OCI-LY7 (cell line): ENCODE results near the gene WDR86. TPM values are rescaled to one million over a fixed set of nuclear protein-coding genes. Genes with fewer than 3 reads are reported as not detected.

Experiments used
- BruUV-seq: library from RNA; stranded (reverse); fragments of 400-500 nt; replicated peaks from 2 replicates; lab custom pipeline; 2021; lab: Mats Ljungman, UMichigan
- CTCF ChIA-PET: fragments of 300-600 bp; sonication (Branson Sonifier 250); formaldehyde crosslinking; loops from one replicate; lab custom pipeline; 2022; ENCODE audit warnings: antibody characterized with exemption; ENCODE audit not compliant: unreplicated experiment; lab: Charles Lee
- POLR2A ChIA-PET: fragments of 300-600 bp; sonication (Branson Sonifier 250); formaldehyde crosslinking; loops from one replicate; lab custom pipeline; 2022; ENCODE audit warnings: antibody characterized with exemption; lab: Charles Lee
- DNase-seq: peaks from one replicate; pipeline ENCODE4 v3.0.0-alpha.2; 2015; ENCODE audit warnings: low spot score
- H2AFZ ChIP-seq: fragments of 200-600 bp; sonication (generic), shearing (Covaris generic); 2 replicates; pipeline ENCODE4 v1.6.1; 2014; ENCODE audit warnings: mild to moderate bottlenecking, antibody characterized with exemption, low read length, moderate library complexity
- H3K27ac ChIP-seq: fragments of 200-600 bp; sonication (generic); 2 replicates; pipeline ENCODE4 v1.5.1; 2014; ENCODE audit warnings: mixed run types, low read depth, mild to moderate bottlenecking, moderate library complexity, low read length, inconsistent platforms; ENCODE audit not compliant: poor library complexity, severe bottlenecking
- H3K36me3 ChIP-seq: fragments of 200-600 bp; sonication (generic); 2 replicates; pipeline ENCODE4 v1.6.1; 2014; ENCODE audit warnings: mild to moderate bottlenecking, antibody characterized with exemption, low read length, moderate library complexity, mixed read lengths; ENCODE audit not compliant: insufficient read depth
- H3K4me1 ChIP-seq: fragments of 200-600 bp; sonication (generic); 2 replicates; pipeline ENCODE4 v1.5.1; 2014; ENCODE audit warnings: mild to moderate bottlenecking, low read length; ENCODE audit not compliant: insufficient read depth, poor library complexity, severe bottlenecking
- H3K4me2 ChIP-seq: fragments of 200-600 bp; sonication (generic); 2 replicates; pipeline ENCODE4 v1.6.1; 2014; ENCODE audit warnings: mild to moderate bottlenecking, low read length
- H3K4me3 ChIP-seq: fragments of 200-600 bp; sonication (generic); 2 replicates; pipeline ENCODE4 v1.5.1; 2014; ENCODE audit warnings: mild to moderate bottlenecking, low read depth, low read length; ENCODE audit not compliant: poor library complexity, severe bottlenecking
- H3K79me2 ChIP-seq: fragments of 200-600 bp; sonication (generic); 2 replicates; pipeline ENCODE4 v1.6.1; 2016; ENCODE audit warnings: low read depth, mild to moderate bottlenecking, low read length, moderate library complexity, mixed read lengths; ENCODE audit not compliant: insufficient read depth
- H3K9me2 ChIP-seq: fragments of 200-600 bp; sonication (generic); 2 replicates; pipeline ENCODE4 v1.6.1; 2016; ENCODE audit warnings: mild to moderate bottlenecking, low read length, mixed read lengths; ENCODE audit not compliant: insufficient read depth
- H3K9me3 ChIP-seq: fragments of 200-600 bp; sonication (generic); 2 replicates; pipeline ENCODE4 v1.6.1; 2014; ENCODE audit warnings: mild to moderate bottlenecking, mixed run types, low read length, mixed read lengths
- H4K20me1 ChIP-seq: fragments of 200-600 bp; sonication (generic); 2 replicates; pipeline ENCODE4 v1.6.1; 2014; ENCODE audit warnings: mild to moderate bottlenecking, antibody characterized with exemption, low read length, moderate library complexity, mixed read lengths; ENCODE audit not compliant: insufficient read depth
- EZH2phosphoT487 ChIP-seq: fragments of 200-600 bp; sonication (generic); IDR thresholded peaks from 2 replicates; pipeline ENCODE4 v1.6.1; 2018; ENCODE audit warnings: low read depth, borderline replicate concordance, mild to moderate bottlenecking, mixed run types, antibody characterized with exemption, low read length, moderate library complexity, mixed read lengths
- intact Hi-C: fragments of 100-400 bp; cut with micrococcal nuclease; formaldehyde crosslinking; loops from one replicate; pipeline ENCODE4 v1.10.0; 2022; ENCODE audit not compliant: unreplicated experiment
- total RNA-seq, 2 experiments: library from RNA; depleted of rRNA in 1 of 2; stranded (reverse); fragments of >200 nt in 1 of 2; shearing (Covaris generic) in 1 of 2; gene quantifications; 2 replicates each; pipeline ENCODE4 v1.2.3, GENCODE V29; 2014 to 2022
- TF ChIP-seq, protein P1 (sequence below): fragments of 200-600 bp; sonication (generic); conservative IDR thresholded peaks from 2 replicates; pipeline ENCODE4 v1.5.1; 2014; ENCODE audit warnings: mild to moderate bottlenecking, antibody characterized with exemption, low read length, moderate library complexity, mixed read lengths

The WDR86 gene
- total RNA-seq, 2 experiments from 2014 or later: 0.44 to 0.51 TPM

DNA sequence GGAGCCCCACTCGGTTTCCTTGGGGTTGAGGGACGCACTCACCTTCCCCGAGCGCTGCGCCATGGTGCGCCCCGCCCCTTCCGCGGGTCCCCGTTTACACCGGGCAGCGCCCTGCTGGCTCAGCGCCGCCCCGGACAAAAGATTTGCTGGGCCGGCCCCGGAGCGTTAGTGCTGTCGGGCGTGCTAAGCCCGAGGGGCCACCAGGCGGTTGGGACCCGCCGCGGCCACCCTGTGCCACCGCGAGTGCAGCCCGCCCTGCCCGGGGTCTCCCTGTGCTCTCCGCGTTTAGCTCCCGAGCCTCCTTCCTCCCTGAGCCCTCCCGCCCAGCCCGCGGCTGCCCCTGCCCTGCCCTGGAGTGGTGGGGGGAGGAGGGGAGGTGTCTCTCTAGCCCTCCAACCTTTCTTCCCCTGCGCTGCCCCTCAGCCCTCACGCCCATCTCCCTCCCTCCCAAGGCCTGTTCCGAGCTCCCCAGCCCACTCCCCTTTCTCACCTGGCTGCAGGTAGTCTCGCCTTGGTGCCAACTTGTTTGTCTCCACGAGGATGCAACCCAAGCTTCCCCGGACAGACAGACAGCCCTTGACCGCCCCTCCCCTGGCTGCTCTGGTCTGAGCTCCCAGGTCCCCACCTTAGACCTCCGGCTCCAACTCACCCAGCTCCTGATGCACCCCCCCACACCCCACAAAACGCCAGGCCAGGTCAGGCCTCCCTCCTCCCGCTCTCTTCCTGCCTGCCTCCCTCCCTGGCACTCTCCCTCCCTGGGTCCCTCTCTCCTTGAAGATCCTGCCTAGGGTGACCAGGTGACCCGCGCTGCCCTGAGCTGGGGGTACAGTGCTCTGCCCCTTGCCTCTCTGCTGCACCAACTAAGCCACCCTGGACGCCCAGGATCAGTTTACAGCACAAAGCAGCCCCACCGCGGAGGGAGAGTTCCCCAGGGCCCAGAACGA is 30.3 kb upstream of the WDR86 start, which contains the start of gene CRYGN:
CRYGN (minus strand) TSS at position 287 of the 944 bp plus-strand sequence; CDS start at position 63, 224 bp downstream.
- Histone ChIP-seq H3K4me3 (no peak within 1 kb of the TSS), H4K20me1 (no peaks in the 10 kb centered on the region), H3K4me1 (no peaks in the 10 kb centered on the region), H3K36me3 (no peaks in the 10 kb centered on the region), H3K4me2 (no peak within 1 kb of the TSS), H3K79me2 (no peaks in the 10 kb centered on the region), H2AFZ (no peak within 1 kb of the TSS), H3K9me2 (no peaks in the 10 kb centered on the region), H3K27ac (no peak within 1 kb of the TSS), H3K9me3 (no peaks in the 10 kb centered on the region)
- DNase-seq: no peak
- no peak for TF ChIP-seq EZH2phosphoT487
- TF ChIP-seq, protein P1, sequence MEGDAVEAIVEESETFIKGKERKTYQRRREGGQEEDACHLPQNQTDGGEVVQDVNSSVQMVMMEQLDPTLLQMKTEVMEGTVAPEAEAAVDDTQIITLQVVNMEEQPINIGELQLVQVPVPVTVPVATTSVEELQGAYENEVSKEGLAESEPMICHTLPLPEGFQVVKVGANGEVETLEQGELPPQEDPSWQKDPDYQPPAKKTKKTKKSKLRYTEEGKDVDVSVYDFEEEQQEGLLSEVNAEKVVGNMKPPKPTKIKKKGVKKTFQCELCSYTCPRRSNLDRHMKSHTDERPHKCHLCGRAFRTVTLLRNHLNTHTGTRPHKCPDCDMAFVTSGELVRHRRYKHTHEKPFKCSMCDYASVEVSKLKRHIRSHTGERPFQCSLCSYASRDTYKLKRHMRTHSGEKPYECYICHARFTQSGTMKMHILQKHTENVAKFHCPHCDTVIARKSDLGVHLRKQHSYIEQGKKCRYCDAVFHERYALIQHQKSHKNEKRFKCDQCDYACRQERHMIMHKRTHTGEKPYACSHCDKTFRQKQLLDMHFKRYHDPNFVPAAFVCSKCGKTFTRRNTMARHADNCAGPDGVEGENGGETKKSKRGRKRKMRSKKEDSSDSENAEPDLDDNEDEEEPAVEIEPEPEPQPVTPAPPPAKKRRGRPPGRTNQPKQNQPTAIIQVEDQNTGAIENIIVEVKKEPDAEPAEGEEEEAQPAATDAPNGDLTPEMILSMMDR: no peak
- no TSS peak for BruUV-seq
- ChIA-PET CTCF (no interaction called here), POLR2A (no interaction called here)
- intact Hi-C loops: loop anchor here (10.0 kb wide), 1 partner anchor 325 kb away; no protein-coding TSS in a partner anchor

DNA sequence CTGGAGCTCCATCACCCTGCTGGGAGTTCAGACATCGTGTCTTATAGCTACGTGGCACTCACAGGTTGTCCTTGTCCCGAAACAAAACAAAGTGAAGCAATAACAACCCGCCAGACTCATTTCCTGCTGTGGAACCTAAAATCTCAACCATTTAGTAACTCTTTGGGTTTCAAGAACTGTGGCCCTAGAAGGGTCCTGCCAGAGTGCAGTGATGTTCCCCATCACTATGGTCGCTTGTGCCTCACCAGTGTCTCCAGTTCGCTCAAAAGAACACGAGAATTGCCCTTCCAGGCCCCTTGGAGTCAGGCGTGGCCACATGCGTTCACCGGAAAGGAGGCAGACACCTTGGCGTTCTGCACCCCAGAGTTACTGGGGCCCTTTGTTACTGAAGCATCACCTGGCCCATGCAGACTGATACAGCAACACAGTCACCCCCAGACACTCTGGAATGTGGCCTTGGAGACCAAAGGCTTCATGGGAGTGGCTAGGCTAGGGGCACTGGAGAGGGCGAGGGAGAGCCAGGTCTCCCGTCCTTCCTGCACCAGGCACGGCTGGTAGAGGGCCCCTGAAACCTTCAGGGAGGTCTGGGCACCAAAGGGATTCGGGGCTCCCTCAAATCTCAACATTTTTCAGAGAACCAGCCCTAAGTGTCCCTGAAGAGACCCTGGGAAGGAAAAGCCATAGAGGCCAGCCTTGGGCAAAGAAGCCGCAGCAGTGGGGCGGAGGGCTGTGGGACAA is 29.2 kb upstream of the WDR86 start:
- no peaks in the 10 kb centered on the region for H3K4me1 ChIP-seq
- intact Hi-C loops: no loop called here
- H3K9me2 ChIP-seq: no peaks in the 10 kb centered on the region
- H3K36me3 ChIP-seq: no peaks in the 10 kb centered on the region
- ChIA-PET POLR2A (no interaction called here), CTCF (no interaction called here)
- TF ChIP-seq EZH2phosphoT487: no peak
- TF ChIP-seq, protein P1: no peak
- BruUV-seq: no TSS peak
- H4K20me1 ChIP-seq: no peaks in the 10 kb centered on the region
- no peak overlapping the region for H3K4me2 ChIP-seq
- H3K4me3 ChIP-seq: no peak overlapping the region
- no peak overlapping the region for H3K27ac ChIP-seq
- DNase-seq: no peak
- no peaks in the 10 kb centered on the region for H3K79me2 ChIP-seq
- H2AFZ ChIP-seq: no peak overlapping the region
- no peaks in the 10 kb centered on the region for H3K9me3 ChIP-seq
